Activated CD4-positive, CD25-positive, alpha-beta regulatory T cell (primary cell): ENCODE measurements around the gene SSH2.
A peak's percentile ranks its signal among the peaks of the same experiment; 100 is the strongest.
"Not testable (repeated sequence)": the region's sequence is repeated elsewhere in the genome, so short reads cannot be mapped to it uniquely, and the experiment has no call there.

Source experiments
- DNase-seq, 4 experiments: peaks; one replicate each; lab custom pipeline; 2025; lab: John Stamatoyannopoulos, UW

The SSH2 gene

DNA sequence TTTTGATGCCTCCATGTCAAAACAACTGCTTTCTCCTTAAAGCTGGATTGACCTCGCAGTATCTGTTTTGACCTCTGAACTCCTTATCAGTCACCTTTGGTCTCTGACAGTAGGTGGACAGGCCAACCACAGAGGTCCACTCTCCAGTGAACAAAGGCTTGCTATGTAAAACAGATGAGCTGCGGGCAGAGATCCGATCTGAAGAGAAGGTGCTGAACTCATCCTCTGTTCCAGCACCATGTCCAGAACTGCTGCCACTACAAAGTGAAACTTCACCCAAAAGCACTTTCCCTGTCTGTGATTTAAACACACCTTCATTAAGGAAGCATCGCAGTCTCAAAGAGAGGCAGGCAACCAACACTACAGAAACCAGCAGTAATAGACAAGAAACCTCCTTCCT lies 190.0 kb downstream of the SSH2 start:
- no peak for DNase-seq

DNA sequence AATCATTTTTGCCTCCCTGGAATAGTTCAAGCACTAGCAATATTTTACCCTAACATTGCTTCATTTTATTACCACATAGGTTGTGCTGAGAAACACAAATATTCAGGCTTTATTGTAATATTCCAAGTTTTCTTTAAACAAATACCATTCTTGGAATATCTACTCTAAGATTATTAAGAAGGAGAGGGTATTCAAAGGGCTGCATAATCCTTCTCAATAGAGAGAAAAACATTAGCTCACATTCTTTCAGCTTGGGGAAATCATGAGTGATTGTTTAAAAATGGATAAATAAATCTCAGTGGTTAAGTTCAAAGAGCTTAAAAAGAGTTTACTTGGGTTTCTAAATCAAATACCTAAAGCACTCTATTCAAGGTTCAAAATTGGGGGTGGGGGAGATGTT lies 195.4 kb downstream of the SSH2 start:
- DNase-seq: no peak

DNA sequence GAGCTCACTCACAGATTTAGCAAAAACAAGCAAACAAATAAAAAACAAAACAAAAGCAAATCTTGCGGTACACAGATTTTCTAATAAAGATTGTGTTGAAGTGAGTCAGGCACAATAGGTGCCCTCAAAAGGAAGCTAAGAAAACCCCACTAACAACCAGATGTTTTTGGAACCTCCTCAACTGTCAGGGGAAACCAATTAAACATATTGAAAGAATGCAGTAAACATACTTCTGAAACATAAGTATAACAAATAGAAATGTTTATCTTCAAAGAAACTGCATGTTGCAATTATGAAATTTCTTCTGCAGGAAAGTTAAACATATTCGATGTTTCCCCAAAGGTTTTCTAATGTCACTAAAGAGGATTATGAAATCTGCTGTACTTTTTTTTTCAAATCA lies 196.9 kb downstream of the SSH2 start:
- no peak for DNase-seq

DNA sequence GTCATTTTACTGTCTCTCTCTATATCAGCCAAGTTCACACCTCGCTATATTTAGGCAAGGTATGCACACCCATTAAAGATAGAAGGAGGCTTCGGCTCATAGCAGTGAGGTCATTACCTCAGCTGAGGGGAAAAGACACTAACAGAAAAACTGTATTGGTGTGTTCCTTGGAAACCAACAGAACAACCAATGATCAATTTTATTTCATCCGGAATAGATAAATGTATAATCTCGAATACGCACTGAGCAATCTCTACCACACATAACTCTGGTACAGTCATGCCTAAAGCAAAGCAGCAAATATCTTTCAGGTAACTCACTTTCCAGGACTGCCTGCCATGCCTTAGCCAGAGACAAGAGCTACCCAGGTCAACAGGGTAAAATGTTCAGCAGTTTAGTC lies 197.4 kb downstream of the SSH2 start:
- no peak for DNase-seq

DNA sequence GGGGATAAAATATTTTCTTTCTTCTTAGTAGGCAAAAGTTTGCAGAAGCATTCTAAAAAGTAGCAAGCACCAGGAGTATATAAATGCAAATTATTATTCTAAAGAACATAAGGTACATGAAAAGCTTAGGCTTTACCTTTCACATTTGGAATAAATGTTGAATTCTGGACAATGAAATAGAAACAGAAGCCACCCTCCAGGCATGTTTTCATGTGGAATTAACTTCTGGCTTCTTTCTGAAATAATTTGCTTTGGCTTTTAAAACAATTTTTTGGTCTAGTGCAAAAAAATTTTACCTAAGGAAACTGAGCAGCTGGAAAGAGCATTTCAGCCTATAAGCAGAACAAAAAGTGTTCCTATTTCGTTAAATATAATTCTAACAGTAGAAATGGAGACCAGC lies 197.8 kb downstream of the SSH2 start:
- DNase-seq: no peak

DNA sequence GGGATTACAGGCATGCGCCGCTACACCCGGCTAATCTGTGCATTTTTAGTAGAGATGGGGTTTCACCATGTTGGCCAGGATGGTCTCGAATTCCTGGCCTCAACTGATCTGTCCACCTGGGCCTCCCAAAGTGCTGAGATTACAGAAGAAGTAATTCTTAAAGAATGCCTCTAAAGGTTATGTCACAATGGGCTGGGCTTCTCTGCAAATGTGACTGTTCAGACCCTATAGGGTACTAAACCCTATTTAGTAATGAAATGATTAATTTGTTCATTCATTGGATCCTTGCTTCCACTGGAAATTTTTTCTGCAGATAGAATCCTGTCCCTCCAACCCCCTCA lies 198.5 kb downstream of the SSH2 start:
- no peak for DNase-seq

DNA sequence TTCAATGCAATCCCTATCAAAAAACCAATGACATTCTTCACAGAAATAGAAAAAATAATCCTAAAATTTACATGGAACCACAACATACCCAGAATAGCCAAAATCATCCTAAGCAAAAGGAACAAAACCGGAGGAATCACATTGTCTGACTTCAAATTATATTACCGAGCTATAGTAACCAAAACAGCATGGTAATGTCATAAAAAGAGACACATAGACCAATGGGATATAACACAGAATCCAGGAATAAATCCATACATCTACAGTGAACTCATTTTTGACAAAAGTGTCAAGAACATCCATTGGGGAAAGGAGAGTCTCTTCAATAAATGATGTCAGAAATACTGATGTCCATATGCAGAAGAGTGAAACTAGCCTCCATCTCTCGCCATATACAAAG lies 201.5 kb downstream of the SSH2 start:
- DNase-seq: no peak

DNA sequence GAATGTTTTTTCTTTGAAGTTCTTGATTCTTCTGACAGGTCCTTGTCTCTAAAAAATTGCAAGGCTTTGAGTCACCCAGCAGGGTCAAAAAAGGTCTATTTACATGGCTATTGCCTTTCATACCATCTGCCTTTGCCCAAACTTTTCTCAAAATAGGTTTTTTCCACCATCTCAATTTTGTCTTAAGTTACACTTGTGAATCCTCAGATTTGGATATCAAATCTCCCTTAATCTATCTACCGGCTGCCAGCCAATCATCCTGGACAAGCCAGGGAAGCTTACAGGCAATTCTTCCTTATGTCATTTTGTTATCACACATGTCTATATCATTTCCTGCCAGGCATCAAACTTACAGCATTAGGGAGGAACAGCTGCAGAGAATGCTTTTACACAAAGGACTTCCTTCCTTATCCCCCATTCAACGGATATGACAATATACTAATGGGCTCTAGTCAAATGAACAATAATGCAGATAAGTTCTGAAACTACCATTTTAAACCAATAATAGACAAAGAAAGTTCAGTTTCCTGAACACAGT lies 203.2 kb downstream of the SSH2 start:
- no peak for DNase-seq

DNA sequence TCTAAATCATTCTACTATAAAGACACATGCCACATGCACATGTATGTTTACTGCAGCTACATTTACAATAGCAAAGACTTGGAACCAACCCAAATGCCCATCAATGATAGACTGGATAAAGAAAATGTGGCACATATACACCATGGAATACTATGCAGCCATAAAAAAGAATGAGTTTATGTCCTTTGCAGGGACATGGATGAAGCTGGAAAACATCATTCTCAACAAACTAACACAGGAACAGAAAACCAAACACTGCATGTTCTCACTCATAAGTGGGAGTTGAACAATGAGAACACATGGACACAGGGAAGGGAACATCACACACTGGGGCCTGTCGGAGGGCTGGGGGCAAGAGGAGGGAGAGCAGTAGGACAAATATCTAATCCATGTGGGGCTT lies 204.6 kb downstream of the SSH2 start:
- DNase-seq: not testable (repeated sequence)

DNA sequence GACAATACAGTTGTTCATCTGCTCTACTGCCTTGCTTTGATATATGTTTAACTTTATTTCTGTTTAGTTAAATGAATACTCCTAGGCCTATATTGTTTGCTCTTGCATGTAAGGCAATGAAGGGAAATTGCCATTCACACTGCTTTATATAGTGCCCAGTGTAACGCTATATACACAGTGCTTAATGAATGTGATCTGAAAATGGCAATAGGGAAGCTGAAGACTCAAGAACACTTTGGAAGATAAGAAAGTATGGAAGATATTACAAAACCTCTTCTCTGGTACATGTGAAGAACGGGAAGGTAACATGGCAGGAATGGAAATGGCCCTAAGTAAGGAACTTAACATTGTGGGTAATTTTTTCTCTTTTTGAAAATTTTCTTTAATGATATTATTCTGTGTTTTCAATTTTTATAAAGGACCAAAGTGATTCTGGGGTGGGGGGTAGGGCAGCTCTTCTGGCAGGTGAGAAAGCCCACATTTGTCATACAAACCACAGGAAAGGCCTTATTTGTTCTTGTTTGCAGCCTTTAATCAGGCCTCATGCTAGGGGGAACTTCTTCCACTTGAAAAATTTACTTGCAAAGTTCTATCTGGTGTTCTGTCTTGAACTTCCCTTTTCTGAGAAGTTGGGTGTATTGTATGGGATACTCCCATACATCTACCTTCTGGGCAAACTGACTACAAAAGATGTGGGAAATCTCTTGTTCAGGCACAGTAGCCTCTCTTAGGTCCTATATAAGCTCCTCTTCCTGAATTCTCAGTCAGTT lies 206.6 kb downstream of the SSH2 start:
- DNase-seq: no peak

DNA sequence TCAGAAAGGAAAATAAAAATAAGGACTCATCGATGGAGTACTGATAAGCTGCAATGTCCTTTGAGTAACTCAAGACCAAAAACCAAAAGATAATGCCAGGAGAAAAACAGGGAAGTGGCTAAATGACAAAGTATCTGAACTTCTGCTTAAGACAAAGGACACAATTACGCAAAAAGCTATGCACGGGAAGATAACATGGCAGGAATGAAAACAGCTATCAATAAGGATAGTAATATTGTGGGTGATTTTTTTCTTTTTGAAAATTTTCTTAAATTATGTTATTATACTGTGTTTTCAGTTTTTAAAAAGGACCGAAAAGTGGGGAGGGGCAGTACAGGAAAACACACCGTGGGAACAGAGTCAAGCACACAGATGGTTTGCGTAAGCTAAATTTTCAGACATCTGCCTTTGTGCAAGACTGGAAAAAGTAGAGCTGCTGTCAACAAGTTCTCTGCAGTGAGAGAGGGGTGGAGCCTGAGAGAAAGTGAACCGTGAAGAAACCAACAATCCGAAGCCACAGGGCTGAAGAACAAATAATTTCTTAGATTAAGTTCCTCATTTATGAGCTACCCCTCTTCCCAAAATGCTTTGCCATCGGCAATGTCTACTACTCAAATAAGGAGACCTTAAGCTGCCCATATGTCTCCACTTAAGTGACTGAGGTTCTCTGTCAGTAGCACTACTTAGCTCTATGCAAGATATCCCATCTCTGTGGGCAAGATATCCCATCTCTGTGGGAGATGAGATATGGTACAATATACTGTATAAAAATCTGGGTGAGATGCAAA lies 207.4 kb downstream of the SSH2 start:
- DNase-seq: peak in 2 of 4 experiments; percentile 6 to 13

DNA sequence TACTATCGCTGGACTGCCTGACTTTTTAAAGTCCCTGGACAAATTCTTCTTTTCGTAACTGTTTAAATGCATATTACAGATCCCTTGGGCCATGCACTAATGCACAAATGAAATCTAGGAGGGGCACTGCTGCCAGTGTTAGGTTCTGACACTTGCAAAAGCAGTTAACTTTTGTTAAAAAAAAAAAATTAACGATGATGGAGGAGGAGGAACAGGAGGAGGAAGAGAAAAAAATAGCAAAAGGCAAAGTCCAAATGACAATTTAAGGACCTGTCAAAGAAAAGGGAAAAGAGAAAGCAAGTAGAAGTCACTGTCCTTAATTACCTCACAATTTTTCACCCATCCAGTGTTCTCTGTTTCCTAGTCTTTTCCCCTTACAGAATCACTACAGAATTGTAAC lies 209.5 kb downstream of the SSH2 start:
- no peak for DNase-seq

DNA sequence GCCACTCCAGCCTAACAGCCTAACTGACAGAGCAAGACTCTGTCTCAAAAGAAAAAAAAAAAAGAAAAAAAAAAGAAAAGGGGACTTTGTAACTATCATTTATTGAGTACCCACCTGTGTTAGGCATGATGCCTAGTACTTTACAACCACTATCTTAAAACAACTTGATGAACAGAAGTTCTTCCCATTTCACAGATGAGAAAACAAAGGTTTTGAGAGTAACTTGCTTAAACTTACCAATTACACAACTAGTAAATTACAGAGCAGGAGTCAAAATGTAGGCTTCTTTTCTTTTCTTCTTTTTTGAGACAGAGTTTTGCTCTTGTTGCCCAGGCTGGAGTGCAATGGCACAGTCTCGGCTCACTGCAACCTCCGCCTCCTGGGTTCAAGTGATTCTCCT lies 210.6 kb downstream of the SSH2 start:
- DNase-seq: no peak

DNA sequence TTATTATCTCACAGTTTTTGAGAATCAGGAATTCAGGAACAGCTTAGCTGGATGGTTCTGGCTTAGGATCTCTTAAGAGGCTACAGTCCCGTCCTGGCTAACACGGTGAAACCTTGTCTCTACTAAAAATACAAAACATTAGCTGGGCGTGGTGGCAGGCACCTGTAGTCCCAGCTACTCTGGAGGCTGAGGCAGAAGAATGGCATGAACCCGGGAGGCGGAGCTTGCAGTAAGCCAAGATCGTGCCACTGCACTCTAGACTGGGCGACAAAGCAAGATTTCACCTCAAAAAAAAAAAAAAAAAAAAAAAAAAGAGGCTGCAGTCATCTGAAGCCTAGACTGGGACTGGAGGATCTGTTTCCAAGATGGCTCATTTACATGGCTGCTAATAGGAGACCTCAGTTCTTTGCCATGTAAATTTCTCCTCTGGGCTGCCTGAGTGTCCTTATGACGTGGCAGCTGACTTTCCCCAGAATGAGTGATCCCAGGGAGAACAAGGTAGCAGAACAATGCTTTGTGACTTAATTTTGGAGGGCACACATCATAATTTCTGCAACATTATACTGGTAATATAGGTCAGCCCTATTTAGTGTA lies 211.5 kb downstream of the SSH2 start:
- no peak for DNase-seq

DNA sequence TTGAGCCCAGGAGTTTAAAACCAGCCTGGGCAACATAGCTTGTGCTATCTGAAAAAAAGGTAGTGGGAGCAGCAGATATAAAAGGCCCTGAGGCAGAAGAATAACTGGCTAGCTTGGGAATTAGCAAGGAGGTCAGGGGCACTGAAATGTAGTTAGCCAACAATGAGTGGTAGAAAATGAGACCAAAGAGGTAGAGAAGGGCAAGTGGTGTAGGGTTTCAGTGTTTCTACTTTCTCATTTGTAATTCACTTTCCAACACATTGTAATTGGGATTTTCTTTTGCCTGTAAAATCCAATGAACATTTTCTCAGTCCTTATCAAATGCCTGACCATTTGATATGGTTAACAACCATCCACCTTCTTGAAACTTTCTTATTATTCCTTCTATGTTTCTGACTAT lies 212.2 kb downstream of the SSH2 start:
- DNase-seq: no peak

DNA sequence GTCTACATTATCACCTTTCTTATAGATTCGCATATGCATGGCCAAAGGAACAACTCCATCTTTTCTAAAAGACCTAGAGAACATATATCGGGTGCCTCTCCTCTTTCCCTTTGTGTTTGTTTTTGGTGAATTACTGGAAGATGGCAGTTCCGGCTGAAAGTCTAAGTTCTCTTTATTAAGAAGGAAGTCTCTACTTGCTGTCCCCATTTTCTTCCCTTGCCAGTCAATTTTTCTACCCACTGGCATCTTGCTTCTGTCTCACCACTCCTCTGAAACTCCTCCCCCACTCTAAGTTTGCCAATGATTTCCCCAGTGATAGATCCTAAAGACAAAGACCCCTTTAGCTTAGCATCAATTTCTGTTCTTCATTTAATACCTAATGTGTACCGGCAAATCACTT lies 213.5 kb downstream of the SSH2 start:
- DNase-seq: no peak

DNA sequence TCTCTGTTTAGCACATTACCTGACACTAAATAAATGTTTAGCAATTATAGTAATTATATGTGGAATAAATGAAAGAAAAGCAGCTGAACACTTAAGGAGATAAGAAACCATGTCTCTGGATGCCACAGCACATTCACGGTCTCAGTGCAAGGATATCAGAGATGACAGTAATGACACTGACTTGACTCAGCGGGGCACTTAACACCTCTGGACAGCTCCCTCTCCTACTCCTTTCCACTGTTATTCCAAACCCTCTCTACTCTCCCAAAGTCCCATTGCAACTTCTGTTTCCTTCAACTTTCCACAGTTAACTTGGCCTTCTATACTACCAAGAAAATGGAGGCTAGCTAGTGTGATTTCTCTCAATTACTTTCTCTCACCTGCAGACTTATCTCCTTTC lies 214.3 kb downstream of the SSH2 start:
- DNase-seq: no peak

DNA sequence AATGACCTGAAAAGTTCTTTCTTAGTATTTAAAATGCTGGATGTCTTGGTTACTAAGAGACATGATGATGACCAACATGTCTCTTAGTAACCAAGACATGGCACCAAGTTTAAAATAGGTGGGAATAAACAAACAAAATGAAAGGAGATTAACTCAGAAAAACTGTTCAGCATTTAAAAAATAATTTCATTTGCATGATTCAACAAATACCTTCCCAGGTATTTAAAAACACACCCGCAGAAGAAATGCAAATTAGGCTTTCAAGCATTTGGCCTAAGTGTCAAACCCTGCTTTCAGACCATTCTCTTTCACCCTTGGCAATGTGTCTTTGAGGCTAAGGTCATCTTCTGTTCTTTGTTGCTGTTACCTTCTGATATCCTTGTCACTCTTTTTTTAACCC lies 215.9 kb downstream of the SSH2 start:
- no peak for DNase-seq

DNA sequence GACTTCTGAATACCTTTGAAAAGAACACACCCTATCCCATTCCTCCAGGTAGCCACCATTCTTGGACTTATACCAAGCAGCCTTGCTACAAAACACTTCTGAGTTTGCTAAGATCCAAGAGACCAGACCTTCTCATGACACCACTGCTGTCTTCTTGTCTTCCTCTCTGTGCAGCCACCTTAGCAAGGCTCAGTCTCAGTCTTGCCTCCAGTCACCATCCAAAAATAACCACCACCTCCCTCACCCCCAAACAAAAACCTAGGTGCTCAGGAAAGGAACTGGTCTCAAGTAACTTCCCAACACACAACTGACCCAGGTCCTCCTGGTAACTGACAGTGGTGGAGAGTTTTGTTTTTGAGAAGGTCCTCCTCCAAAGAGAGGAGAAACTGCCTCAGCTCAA lies 216.4 kb downstream of the SSH2 start:
- DNase-seq: no peak

DNA sequence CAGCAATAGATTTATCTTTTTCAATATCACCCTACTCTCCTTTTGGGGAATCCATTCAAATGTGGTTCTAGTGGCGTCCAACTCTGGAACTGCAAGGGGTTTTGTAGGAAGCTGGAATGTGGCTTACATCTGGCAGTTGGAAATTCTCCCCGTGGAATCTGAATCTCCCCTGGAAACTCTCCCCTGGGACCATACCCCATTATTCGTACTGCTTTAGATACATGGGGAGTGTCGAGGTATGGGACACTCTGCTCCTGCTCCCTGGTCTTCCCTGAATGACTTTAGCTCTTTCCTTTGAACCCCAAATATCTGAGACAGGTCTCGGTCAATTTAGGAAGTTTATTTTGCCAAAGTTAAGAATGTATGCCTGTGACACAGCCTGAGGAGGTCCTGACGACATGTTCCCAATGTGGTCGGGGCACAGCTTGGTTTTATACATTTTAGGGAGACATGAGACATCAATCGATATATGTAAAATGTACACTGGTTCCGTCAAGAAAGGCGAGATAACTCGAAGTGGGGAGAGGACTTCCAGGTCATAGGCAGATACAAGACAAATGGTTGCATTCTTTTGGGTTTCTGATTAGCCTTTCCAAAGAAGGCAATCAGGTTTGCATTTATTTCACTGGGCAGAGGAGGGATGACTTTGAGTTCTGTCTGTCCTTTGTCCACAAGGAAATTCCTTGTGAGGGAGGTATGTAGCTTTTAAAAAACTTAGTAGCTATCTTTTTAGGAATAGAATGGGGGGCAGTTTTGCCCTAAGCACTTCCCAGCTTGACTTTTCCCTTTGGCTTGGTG lies 218.2 kb downstream of the SSH2 start:
- no peak for DNase-seq

DNA sequence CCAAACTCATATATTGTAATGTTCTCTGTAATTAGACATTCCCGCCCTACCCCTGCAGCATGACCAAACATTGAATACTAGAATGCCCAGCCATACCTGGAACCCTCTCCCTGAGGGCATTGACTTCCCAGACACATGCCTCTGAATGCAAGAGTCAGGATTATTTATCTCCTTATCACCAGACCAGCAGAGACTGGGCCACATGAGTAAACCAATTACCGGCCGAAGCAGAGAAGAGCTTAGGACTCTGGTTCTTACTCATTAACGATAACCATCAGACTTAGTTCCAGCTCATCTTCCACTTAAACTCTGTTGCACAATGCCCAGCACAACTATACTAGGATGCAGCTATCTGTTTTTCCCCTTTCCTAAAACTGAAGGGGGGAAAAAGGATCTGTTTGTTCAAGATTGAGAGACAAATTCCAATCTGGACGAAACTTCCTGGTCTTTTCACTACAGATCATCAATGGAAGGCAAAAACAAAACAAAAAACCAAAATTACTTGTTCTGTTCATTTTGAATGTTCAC lies 219.1 kb downstream of the SSH2 start:
- no peak for DNase-seq

DNA sequence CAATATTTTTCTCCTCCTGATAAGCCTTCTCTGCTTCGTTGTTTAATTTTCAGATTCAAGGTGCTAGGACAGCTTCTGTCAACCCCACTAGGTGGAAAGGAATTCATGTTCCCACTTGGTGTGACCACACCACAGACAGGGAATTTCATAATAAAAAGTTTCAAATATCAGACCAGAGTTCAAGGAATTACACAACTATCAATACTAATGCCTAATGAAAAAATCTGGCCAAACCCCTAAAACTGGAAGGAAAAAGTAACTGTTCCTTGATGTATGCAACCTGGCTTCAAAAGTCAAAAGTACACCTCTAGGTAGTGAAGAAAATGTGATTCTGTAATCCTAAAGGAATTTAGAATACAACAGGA lies 219.5 kb downstream of the SSH2 start:
- DNase-seq: no peak
